ENCODE results near the gene BPNT1.
A peak's percentile ranks its signal among the peaks of the same experiment; 100 is the strongest.

Gene BPNT1

DNA sequence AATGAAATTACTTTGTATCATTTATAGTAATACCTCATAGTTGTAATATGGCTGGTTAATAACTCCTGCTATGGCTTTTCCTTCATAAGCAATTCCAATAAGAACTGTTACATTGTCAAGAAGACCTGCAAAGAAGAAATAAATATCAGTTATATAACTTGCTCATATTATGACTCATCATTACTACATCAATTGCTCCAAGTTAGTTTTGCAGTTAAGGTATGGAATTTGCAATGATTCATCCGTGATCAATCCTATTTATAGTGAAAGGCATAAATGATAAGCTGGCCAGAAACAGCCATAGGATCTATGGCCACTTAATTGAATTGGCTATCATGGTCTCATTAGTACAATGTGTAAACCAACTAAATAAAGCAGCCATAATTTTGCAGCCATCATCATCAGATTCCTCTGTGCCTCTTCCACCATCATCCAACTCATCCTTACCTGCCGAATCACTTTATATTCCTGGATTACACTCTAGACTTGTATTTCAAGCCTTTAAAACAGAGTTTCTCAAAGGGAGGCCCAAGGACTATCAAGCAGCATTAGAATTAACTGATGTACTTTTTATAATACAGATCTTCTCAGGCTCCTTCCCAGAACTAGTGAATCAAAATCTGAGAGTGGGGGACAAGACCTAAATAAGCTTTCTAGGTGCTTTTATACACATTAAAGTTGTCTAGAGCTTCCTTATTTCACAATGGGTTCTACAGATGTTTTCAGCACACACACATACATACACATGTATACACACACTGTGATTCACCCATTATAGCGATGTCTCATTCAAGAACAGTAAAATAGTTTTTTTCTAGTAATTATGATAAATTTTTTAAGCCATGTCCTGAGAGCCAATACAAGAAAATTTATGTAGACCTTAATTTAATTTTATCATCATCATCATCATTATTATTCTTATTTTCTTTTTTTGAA is 22.1 kb downstream of the BPNT1 start:
- TF ChIP-seq, protein P1, sequence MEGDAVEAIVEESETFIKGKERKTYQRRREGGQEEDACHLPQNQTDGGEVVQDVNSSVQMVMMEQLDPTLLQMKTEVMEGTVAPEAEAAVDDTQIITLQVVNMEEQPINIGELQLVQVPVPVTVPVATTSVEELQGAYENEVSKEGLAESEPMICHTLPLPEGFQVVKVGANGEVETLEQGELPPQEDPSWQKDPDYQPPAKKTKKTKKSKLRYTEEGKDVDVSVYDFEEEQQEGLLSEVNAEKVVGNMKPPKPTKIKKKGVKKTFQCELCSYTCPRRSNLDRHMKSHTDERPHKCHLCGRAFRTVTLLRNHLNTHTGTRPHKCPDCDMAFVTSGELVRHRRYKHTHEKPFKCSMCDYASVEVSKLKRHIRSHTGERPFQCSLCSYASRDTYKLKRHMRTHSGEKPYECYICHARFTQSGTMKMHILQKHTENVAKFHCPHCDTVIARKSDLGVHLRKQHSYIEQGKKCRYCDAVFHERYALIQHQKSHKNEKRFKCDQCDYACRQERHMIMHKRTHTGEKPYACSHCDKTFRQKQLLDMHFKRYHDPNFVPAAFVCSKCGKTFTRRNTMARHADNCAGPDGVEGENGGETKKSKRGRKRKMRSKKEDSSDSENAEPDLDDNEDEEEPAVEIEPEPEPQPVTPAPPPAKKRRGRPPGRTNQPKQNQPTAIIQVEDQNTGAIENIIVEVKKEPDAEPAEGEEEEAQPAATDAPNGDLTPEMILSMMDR (IDR thresholded peaks at IDR 0.05; ENCODE audit: low read depth, low read length), result no peak
- no peak overlapping the region for H3K4me3 ChIP-seq (ENCODE audit: low read depth, low read length)

DNA sequence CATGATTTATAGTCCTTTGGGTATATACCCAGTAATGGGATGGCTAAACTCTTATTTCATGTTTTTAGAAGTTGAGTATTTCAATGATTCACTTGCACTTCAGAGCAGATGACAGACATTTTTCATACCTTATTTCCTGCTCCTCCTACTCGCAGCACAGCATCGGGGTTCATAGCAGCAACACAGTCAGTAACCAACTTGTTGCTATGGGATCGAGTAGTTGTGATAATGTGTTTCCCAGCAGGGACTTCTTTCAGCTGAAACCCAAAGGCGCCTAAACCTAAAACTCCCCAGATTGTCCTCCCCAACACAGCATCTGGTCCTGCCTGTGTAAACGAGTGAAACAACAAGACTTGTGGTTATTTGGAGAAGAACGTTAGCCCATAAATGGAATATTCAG is 27.0 kb downstream of the BPNT1 start:
- H3K4me3 ChIP-seq (ENCODE audit: low read depth, low read length), result no peak overlapping the region
- TF ChIP-seq, protein P1 (IDR thresholded peaks at IDR 0.05; ENCODE audit: low read depth, low read length), result no peak

DNA sequence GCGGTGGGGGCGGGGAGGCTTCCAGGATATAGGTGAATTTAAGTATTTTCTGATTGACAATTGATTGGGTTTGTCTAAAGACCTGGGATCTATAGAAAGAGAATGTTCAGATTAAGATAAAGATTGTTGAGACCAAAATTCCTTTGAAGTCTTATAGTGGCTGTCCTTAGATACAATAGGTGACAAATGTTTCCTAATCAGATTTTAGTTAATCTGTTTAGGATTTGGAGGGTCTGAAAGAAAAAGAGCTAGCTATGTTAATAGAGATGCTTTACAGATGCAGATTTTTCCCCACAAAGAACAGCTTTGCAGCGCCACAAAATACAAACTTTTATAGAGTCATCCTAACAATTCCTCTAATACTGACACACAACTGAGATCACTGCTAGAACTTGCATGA is 28.7 kb downstream of the BPNT1 start:
- TF ChIP-seq, protein P1 (IDR thresholded peaks at IDR 0.05; ENCODE audit: low read depth, low read length), result no peak

DNA sequence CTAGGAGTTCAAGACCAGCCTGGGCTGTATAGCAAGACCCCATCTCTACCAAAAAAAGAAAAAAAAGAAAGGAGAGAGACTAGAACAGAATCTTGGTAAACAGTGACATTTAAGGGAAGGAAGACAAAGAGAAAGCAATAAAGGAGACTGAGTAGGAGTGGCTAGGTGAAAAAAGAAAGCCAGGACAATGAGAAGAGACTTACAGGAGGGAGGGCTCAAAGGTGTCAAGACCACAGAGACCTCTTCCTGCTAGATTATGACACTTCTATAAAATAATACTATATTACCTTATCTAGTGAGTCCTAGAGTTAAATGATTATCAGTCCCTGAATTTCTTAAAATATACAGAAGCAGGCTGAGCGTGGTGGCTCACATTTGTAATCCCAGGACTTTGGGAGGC is 33.2 kb downstream of the BPNT1 start:
- H3K4me3 ChIP-seq (ENCODE audit: low read depth, low read length), result no peak overlapping the region
- TF ChIP-seq, protein P1 (IDR thresholded peaks at IDR 0.05; ENCODE audit: low read depth, low read length), result no peak

More for the DNA sequence above, 28.7 kb downstream of the BPNT1 start:
- H3K4me3 ChIP-seq (ENCODE audit: low read depth, low read length), result no peak overlapping the region

DNA sequence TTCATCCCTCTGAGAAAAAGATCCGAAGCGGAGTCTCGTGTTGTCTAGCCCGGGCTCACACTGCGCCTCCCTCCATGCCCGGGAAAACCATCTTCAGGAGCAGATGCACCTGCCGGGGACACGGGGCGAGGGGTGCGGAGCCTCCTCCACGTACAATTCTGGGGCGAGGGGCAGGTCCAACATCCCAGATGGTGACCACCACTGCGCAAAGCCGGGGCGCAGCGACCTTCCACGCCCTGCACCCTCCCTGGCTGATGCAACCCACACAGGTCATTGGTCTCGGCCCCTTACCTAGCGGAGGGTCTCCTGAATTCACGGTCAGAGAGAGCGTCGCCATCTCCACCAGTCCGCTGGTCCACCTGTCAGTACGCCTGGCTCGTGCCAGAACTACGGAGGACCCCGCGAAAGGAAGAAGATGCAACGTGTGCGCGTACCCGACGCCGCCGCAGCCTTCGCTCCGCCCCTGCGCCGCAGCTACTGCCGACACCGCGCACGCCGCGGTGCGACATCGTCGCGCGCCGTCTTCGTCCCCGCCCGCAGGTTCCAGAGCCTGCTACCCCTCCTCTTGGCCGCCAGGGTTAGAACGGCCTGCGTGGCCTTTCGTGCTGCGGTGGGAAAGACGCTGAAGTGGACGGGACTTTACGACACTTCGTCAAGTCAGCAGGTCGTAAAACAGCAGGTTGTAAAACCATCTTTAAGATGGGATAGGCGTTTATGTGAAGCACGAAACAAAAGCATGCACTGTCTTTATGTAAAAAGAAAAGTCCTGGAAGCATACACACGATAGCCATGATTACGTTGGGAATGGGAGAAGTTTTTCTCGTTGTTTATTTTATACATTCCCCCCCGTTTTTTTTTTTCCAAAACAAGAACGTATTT is 43.3 kb downstream of the BPNT1 start, which contains the start of gene EPRS1:
Gene EPRS1, minus strand, starts transcription at position 454 of the 879 bp plus-strand sequence. Its CDS starts 117 bp downstream, at position 337.
- peak within 1 kb of the TSS; percentile 99 for H3K4me3 ChIP-seq (ENCODE audit: low read depth, low read length)
- TF ChIP-seq, protein P1 (IDR thresholded peaks at IDR 0.05; ENCODE audit: low read depth, low read length), result peak; percentile 16; the same call in 1 of the 2 replicates

DNA sequence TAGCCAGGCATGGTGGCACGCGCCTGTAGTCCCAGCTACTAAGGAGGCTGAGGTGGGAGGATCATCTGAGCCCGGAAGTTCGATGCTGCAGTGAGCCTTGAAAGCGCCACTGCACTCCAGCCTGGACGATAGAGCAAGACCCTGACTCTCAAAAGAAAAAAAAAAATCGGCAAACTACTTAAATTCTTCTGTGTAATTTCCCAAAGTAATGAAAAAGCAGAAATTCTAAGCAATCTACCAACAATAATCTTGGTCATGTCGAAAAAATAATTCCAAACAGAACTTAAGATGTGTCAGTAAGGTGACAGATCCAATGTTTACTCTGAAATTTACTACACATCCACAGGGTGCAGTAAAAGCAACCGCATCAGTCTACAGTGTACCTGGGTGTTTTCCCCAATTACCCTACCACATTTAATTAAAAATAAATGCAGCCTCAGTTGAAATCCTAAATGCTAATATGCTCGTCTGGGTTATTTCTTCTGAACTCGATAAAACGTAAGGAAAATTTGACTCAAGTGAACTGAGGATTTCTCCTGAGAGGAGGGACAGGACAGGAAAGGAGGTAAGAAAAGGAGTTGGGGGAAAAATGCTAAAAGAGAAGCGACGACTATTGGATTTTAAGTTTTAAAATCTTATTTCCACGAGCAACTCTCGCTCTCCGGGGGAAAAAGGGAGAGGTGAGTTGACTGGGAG is 44.1 kb downstream of the BPNT1 start:
- peak overlapping the region; percentile 99 for H3K4me3 ChIP-seq (ENCODE audit: low read depth, low read length)
- TF ChIP-seq, protein P1 (IDR thresholded peaks at IDR 0.05; ENCODE audit: low read depth, low read length), result no peak
